Adrenal gland (tissue), 12 donors: ENCODE data around the gene CHTF18. TPM values are rescaled to one million over a fixed set of nuclear protein-coding genes. Genes with fewer than 3 reads are reported as not detected.

ENCODE experiments used
- DNase-seq, 7 donors: peaks; one replicate each; pipeline ENCODE4 v3.0.0-alpha.2; 2019 to 2020
- H3K27ac ChIP-seq, 5 donors: fragments of 200-600 bp; sonication (generic) in 4 of 5; 1 replicate in 3 of 5; 2 replicates in 2 of 5; pipeline versions ENCODE4 v1.5.1 to v1.8.0; 2016 to 2020; ENCODE audit warnings: mild to moderate bottlenecking in 1 of 5
- H3K27me3 ChIP-seq: fragments of 200-600 bp; 2 replicates; pipeline ENCODE4 v1.8.0; 2021
- H3K36me3 ChIP-seq, 2 donors: fragments of 200-600 bp; replicated peaks in 1 of 2; 1 replicate in 1 of 2; 2 replicates in 1 of 2; pipeline versions ENCODE4 v1.5.1 to v1.8.0; 2018 to 2022
- H3K4me1 ChIP-seq, 2 donors: fragments of 200-600 bp; replicated peaks in 1 of 2; 1 replicate in 1 of 2; 2 replicates in 1 of 2; pipeline versions ENCODE4 v1.5.1 to v1.8.0; 2018 to 2021
- H3K4me3 ChIP-seq, 4 donors: fragments of 200-600 bp; sonication (generic) in 3 of 4; one replicate each; pipeline ENCODE4 v1.5.1; 2016 to 2018
- H3K9me3 ChIP-seq, 3 donors: fragments of 200-600 bp; sonication (generic) in 1 of 3; replicated peaks in 1 of 3; 1 replicate in 2 of 3; 2 replicates in 1 of 3; pipeline versions ENCODE4 v1.5.1 to v1.8.0; 2016 to 2021
- CTCF ChIP-seq, 6 experiments: fragments of 450-650 bp in 4 of 6; fragments of 200-600 bp in 2 of 6; sonication (generic) in 1 of 6; IDR thresholded peaks; 1 replicate in 5 of 6; 2 replicates in 1 of 6; pipeline versions ENCODE4 v1.5.1 to v1.8.0; 2016 to 2021; ENCODE audit warnings: antibody characterized with exemption in 6 of 6, mild to moderate bottlenecking in 2 of 6, moderate library complexity in 1 of 6
- POLR2A ChIP-seq, 2 donors: fragments of 450-650 bp; IDR thresholded peaks; one replicate each; pipeline ENCODE4 v1.6.1; 2017; ENCODE audit warnings: antibody characterized with exemption in 2 of 2, mild to moderate bottlenecking in 2 of 2, moderate library complexity in 1 of 2
- WGBS, 4 donors: extraction: QIAGEN DNeasy Blood & Tissue Kit in 2 of 4; methylation state at CpG; one replicate each; pipeline versions ENCODE4 v1.1.5 to v1.1.7; 2013 to 2017; 5-methylcytosine and 5-hydroxymethylcytosine counted together
- intact Hi-C, 2 donors: fragments of 100-400 bp; cut with DNase I; formaldehyde crosslinking; loops; one replicate each; pipeline versions ENCODE4 v1.14.1 to v1.15.0; 2022 to 2023
- polyA plus RNA-seq, 3 donors: library from polyadenylated mRNA; stranded (reverse); fragments of 200-250 nt in 2 of 3; fragments of 350-450 nt in 1 of 3; fragmentation: Illumina TruSeq in 1 of 3; extraction: RNeasy Lipid Tissue Mini Kit (QIAGEN cat#74804) in 1 of 3; gene quantifications; one replicate each; pipeline ENCODE4 v1.2.3, GENCODE V29; 2013 to 2014
- total RNA-seq, 9 donors: library from RNA; depleted of rRNA in 4 of 9; stranded (reverse); fragments of >200 nt in 4 of 9; fragments of 120-200 nt in 1 of 9; fragmentation: NEBNext Ultra II Directional in 1 of 9; extraction: Animal tissue kit (Norgen Biotek cat#: 25700) in 1 of 9; gene quantifications; one replicate each; pipeline versions ENCODE4 v1.1.0 to v1.2.4, GENCODE V29; 2013 to 2023
- donor health status: healthy with polysubstance abuse.
- donor health status: Bipolar disorder and iron deficiency.
- donor health status: DM: yes; HTN: yes; CAD: no.
- donor health status: DM: no; HTN: no; CAD: no.
- donor health status: DM: no; HTN: no; CAD: no.
- donor health status: DM: yes; HTN: yes; CAD: no.

The CHTF18 gene
- total and polyA plus RNA-seq, 12 donors, result 0.29 to 69.8 (median 11.4) TPM

- no peak overlapping the region for H3K4me3 ChIP-seq
- H3K9me3 ChIP-seq, result no peaks in the 10 kb centered on the region
- H3K4me1 ChIP-seq, result peaks cover 8 to 11% of the 10 kb centered on the region in 2 donors
- H3K27me3 ChIP-seq, result peaks cover 14% of the 10 kb centered on the region
- intact Hi-C loops, result loop anchor here in 1 of 2 donors (5.0 kb wide), 1 partner anchor 75 kb away; the partner anchor contains the start of gene FBXL16
- WGBS, 4 donors, result 49 to 81% (median 59%) methylated on average over 6 of the region's 6 CpGs; no CpG with 5 or more reads in 1 of the 4 donors
- no peak overlapping the region for H3K27ac ChIP-seq
- no peak for TF ChIP-seq POLR2A (IDR thresholded peaks at IDR 0.05)
- TF ChIP-seq CTCF (IDR thresholded peaks at IDR 0.05), result no peak
- H3K36me3 ChIP-seq, result peaks cover 0 to 11% of the 10 kb centered on the region in 2 donors
- DNase-seq, result no peak
Measured at GRCh38 chr16:782258-782657, 6.2 kb upstream of the CHTF18 start.

- intact Hi-C loops, result loop anchor here in 1 of 2 donors (5.0 kb wide), 1 partner anchor 76 kb away; the partner anchor contains the start of gene FBXL16
- Histone ChIP-seq H3K4me1 (peaks cover 11 to 15% of the 10 kb centered on the region in 2 donors), H3K27ac (no peak overlapping the region), H3K9me3 (no peaks in the 10 kb centered on the region), H3K27me3 (peaks cover 14% of the 10 kb centered on the region), H3K4me3 (no peak overlapping the region), H3K36me3 (peaks cover 0 to 11% of the 10 kb centered on the region in 2 donors)
- TF ChIP-seq POLR2A (IDR thresholded peaks at IDR 0.05), result no peak
- no peak for TF ChIP-seq CTCF (IDR thresholded peaks at IDR 0.05)
- DNase-seq, result no peak
- WGBS, 4 donors, result 66 to 100% (median 77%) methylated on average over 1 to 36 of the region's 36 CpGs
Measured at GRCh38 chr16:782766-783403, 5.5 kb upstream of the CHTF18 start.

GRCh38 chr16:783404-784161, 4.8 kb upstream of the CHTF18 start:
- Histone ChIP-seq H3K9me3 (no peaks in the 10 kb centered on the region), H3K36me3 (peaks cover 0 to 11% of the 10 kb centered on the region in 2 donors), H3K4me3 (no peak overlapping the region), H3K4me1 (peaks cover 11 to 16% of the 10 kb centered on the region in 2 donors), H3K27ac (no peak overlapping the region), H3K27me3 (peaks cover 13% of the 10 kb centered on the region)
- DNase-seq, result peak; percentile 64 to 77 (median 75)
- no peak for TF ChIP-seq POLR2A (IDR thresholded peaks at IDR 0.05)
- TF ChIP-seq CTCF (IDR thresholded peaks at IDR 0.05), result no peak
- 24 to 51% (median 35%) methylated on average over 4 to 17 of the region's 17 CpGs for WGBS, 4 donors
- intact Hi-C loops, result loop anchor here in 1 of 2 donors (5.0 kb wide), 1 partner anchor 76 kb away; the partner anchor contains the start of gene FBXL16

- no peak for DNase-seq
- Histone ChIP-seq H3K36me3 (peaks cover 0 to 11% of the 10 kb centered on the region in 2 donors), H3K4me1 (peaks cover 17 to 22% of the 10 kb centered on the region in 2 donors), H3K9me3 (no peaks in the 10 kb centered on the region), H3K27me3 (peaks cover 10% of the 10 kb centered on the region), H3K27ac (no peak overlapping the region), H3K4me3 (no peak overlapping the region)
- intact Hi-C loops, result loop anchor here in 1 of 2 donors (5.0 kb wide), 1 partner anchor 77 kb away; the partner anchor contains the start of gene FBXL16
- 78 to 91% (median 90%) methylated on average over 8 to 19 of the region's 19 CpGs; no CpG with 5 or more reads in 1 of the 4 donors for WGBS, 4 donors
- TF ChIP-seq CTCF (IDR thresholded peaks at IDR 0.05) (no peak), POLR2A (IDR thresholded peaks at IDR 0.05) (no peak)
Measured at GRCh38 chr16:784431-784830, 4.0 kb upstream of the CHTF18 start.
